WERI-Rb-1 (cell line): ENCODE data around the gene IQGAP1.

Experiments
- DNase-seq: peaks from one replicate; pipeline ENCODE4 v3.0.0-alpha.2; 2020
- H3K27ac ChIP-seq: fragments of 250-450 bp; sonication (Bioruptor Pico); 2 replicates; pipeline ENCODE4 v1.5.1; 2020; ENCODE audit warnings: mild to moderate bottlenecking, moderate library complexity
- H3K27me3 ChIP-seq: fragments of 250-450 bp; sonication (Bioruptor Pico); 2 replicates; pipeline ENCODE4 v1.5.1; 2021; ENCODE audit warnings: mild to moderate bottlenecking, low read depth, moderate library complexity; ENCODE audit not compliant: insufficient read depth, severe bottlenecking
- H3K36me3 ChIP-seq: fragments of 250-450 bp; sonication (Bioruptor Pico); 2 replicates; pipeline ENCODE4 v1.5.1; 2020; ENCODE audit warnings: mild to moderate bottlenecking, moderate library complexity
- H3K4me3 ChIP-seq: 2 replicates; pipeline ENCODE4 v1.5.1; 2011; ENCODE audit warnings: low read depth, mild to moderate bottlenecking, control low read depth, low read length
- H3K9me3 ChIP-seq: fragments of 250-450 bp; sonication (Bioruptor Pico); 2 replicates; pipeline ENCODE4 v1.5.1; 2021; ENCODE audit warnings: mild to moderate bottlenecking, moderate library complexity; ENCODE audit not compliant: severe bottlenecking
- CTCF ChIP-seq: IDR thresholded peaks from 2 replicates; pipeline ENCODE4 v1.5.1; 2011; ENCODE audit warnings: low read depth, mild to moderate bottlenecking, control low read depth, inconsistent platforms, low read length

IQGAP1 gene

GRCh38 chr15:90393040-90393439, 5.0 kb downstream of the IQGAP1 start:
- Histone ChIP-seq H3K4me3 (no peak overlapping the region), H3K27me3 (no peaks in the 10 kb centered on the region), H3K36me3 (peaks cover 19% of the 10 kb centered on the region), H3K27ac (no peak overlapping the region), H3K9me3 (no peaks in the 10 kb centered on the region)
- TF ChIP-seq CTCF, result no peak
- DNase-seq, result no peak

- H3K36me3 ChIP-seq, result peaks cover 19% of the 10 kb centered on the region
- H3K4me3 ChIP-seq, result no peak overlapping the region
- no peak overlapping the region for H3K27ac ChIP-seq
- no peaks in the 10 kb centered on the region for H3K27me3 ChIP-seq
- no peak for DNase-seq
- no peaks in the 10 kb centered on the region for H3K9me3 ChIP-seq
- TF ChIP-seq CTCF, result no peak
Measured at GRCh38 chr15:90394074-90394473, 6.0 kb downstream of the IQGAP1 start.

GRCh38 chr15:90394748-90395442, 6.9 kb downstream of the IQGAP1 start:
- TF ChIP-seq CTCF, result no peak
- Histone ChIP-seq H3K27ac (no peak overlapping the region), H3K27me3 (no peaks in the 10 kb centered on the region), H3K36me3 (peaks cover 19% of the 10 kb centered on the region), H3K4me3 (no peak overlapping the region), H3K9me3 (no peaks in the 10 kb centered on the region)
- no peak for DNase-seq

- Histone ChIP-seq H3K36me3 (peaks cover 8% of the 10 kb centered on the region), H3K4me3 (no peak overlapping the region), H3K27ac (no peak overlapping the region), H3K9me3 (no peaks in the 10 kb centered on the region), H3K27me3 (no peaks in the 10 kb centered on the region)
- DNase-seq, result no peak
- no peak for TF ChIP-seq CTCF
Measured at GRCh38 chr15:90396321-90396720, 8.3 kb downstream of the IQGAP1 start.

- Histone ChIP-seq H3K36me3 (no peaks in the 10 kb centered on the region; the same call in 1 of the 2 replicates), H3K27ac (no peak overlapping the region), H3K4me3 (no peak overlapping the region), H3K27me3 (no peaks in the 10 kb centered on the region), H3K9me3 (no peaks in the 10 kb centered on the region)
- no peak for TF ChIP-seq CTCF
- DNase-seq, result no peak
Measured at GRCh38 chr15:90400005-90400758, 12.1 kb downstream of the IQGAP1 start.
